ENCODE measurements around the gene MAGI3.
"Not testable (repeated sequence)": the region's sequence is repeated elsewhere in the genome, so short reads cannot be mapped to it uniquely, and the experiment has no call there.

MAGI3 gene

GRCh38 chr1:113401067-113401466, 10.8 kb downstream of the MAGI3 start:
- FAIRE-seq, result no peak

GRCh38 chr1:113401728-113402127, 11.4 kb downstream of the MAGI3 start:
- FAIRE-seq, result no peak

GRCh38 chr1:113403065-113403464, 12.8 kb downstream of the MAGI3 start:
- FAIRE-seq, result no peak

- FAIRE-seq, result no peak
Measured at GRCh38 chr1:113405573-113405972, 15.3 kb downstream of the MAGI3 start.

GRCh38 chr1:113406149-113406548, 15.8 kb downstream of the MAGI3 start:
- not testable (repeated sequence) for FAIRE-seq

GRCh38 chr1:113409363-113409762, 19.0 kb downstream of the MAGI3 start:
- FAIRE-seq, result no peak

- not testable (repeated sequence) for FAIRE-seq
Measured at GRCh38 chr1:113412020-113412419, 21.7 kb downstream of the MAGI3 start.

GRCh38 chr1:113415310-113416070, 25.2 kb downstream of the MAGI3 start:
- no peak for FAIRE-seq

- peak; percentile 100 for FAIRE-seq
Measured at GRCh38 chr1:113416071-113416470, 25.8 kb downstream of the MAGI3 start.

- no peak for FAIRE-seq
Measured at GRCh38 chr1:113416496-113416895, 26.2 kb downstream of the MAGI3 start.

- FAIRE-seq, result no peak
Measured at GRCh38 chr1:113422315-113423068, 32.2 kb downstream of the MAGI3 start.

GRCh38 chr1:113423826-113424225, 33.5 kb downstream of the MAGI3 start:
- no peak for FAIRE-seq

- no peak for FAIRE-seq
Measured at GRCh38 chr1:113429461-113430153, 39.3 kb downstream of the MAGI3 start.

- no peak for FAIRE-seq
Measured at GRCh38 chr1:113433184-113433583, 42.9 kb downstream of the MAGI3 start.

GRCh38 chr1:113434081-113434873, 44.0 kb downstream of the MAGI3 start:
- FAIRE-seq, result no peak

- no peak for FAIRE-seq
Measured at GRCh38 chr1:113434874-113435175, 44.5 kb downstream of the MAGI3 start.

- FAIRE-seq, result no peak
Measured at GRCh38 chr1:113437554-113438341, 47.4 kb downstream of the MAGI3 start.

GRCh38 chr1:113438505-113439276, 48.4 kb downstream of the MAGI3 start:
- FAIRE-seq, result no peak

GRCh38 chr1:113439277-113439670, 49.0 kb downstream of the MAGI3 start:
- FAIRE-seq, result peak; percentile 43

GRCh38 chr1:113442131-113442530, 51.8 kb downstream of the MAGI3 start:
- FAIRE-seq, result no peak

GRCh38 chr1:113444857-113445256, 54.5 kb downstream of the MAGI3 start:
- FAIRE-seq, result no peak
